Tibial nerve (tissue), 4 donors: ENCODE measurements around the gene FBXL7. TPM values are rescaled to one million over a fixed set of nuclear protein-coding genes. Genes with fewer than 3 reads are reported as not detected.
A peak's percentile ranks its signal among the peaks of the same experiment; 100 is the strongest.

Experiments used
- DNase-seq, 2 donors: peaks; one replicate each; pipeline ENCODE4 v3.0.0-alpha.2; 2019; ENCODE audit warnings: low spot score in 2 of 2
- H3K27ac ChIP-seq, 4 donors: fragments of 200-600 bp; sonication (generic) in 3 of 4; one replicate each; pipeline ENCODE4 v1.5.1; 2017 to 2019; ENCODE audit warnings: mild to moderate bottlenecking in 1 of 4
- H3K27me3 ChIP-seq, 2 donors: fragments of 200-600 bp; sonication (generic) in 1 of 2; one replicate each; pipeline versions ENCODE4 v1.5.1 to v1.6.0; 2017 to 2019
- H3K36me3 ChIP-seq, 3 donors: fragments of 200-600 bp; sonication (generic); one replicate each; pipeline ENCODE4 v1.5.1; 2018 to 2019
- H3K4me1 ChIP-seq, 4 donors: fragments of 200-600 bp; sonication (generic) in 3 of 4; one replicate each; pipeline ENCODE4 v1.5.1; 2017 to 2019
- H3K4me3 ChIP-seq, 4 donors: fragments of 200-600 bp; sonication (generic) in 3 of 4; one replicate each; pipeline ENCODE4 v1.5.1; 2017 to 2019; ENCODE audit warnings: mild to moderate bottlenecking in 1 of 4, moderate library complexity in 1 of 4
- H3K9me3 ChIP-seq, 4 donors: fragments of 200-600 bp; sonication (generic) in 3 of 4; one replicate each; pipeline ENCODE4 v1.5.1; 2017 to 2019
- CTCF ChIP-seq, 5 experiments: fragments of 200-600 bp in 3 of 5; fragments of 450-650 bp in 2 of 5; sonication (generic) in 3 of 5; IDR thresholded peaks; one replicate each; pipeline ENCODE4 v1.5.1; 2016 to 2019; ENCODE audit warnings: antibody characterized with exemption in 5 of 5, mild to moderate bottlenecking in 3 of 5, moderate library complexity in 2 of 5
- EP300 ChIP-seq, 2 donors: sonication (generic); formaldehyde crosslinking; IDR thresholded peaks; one replicate each; pipeline ENCODE4 v1.6.1; 2017; ENCODE audit warnings: antibody characterized with exemption in 2 of 2, mild to moderate bottlenecking in 1 of 2
- POLR2A ChIP-seq, 2 donors: fragments of 450-650 bp; IDR thresholded peaks; one replicate each; pipeline ENCODE4 v1.6.1; 2017; ENCODE audit warnings: antibody characterized with exemption in 2 of 2, mild to moderate bottlenecking in 2 of 2, moderate library complexity in 2 of 2
- WGBS, 2 donors: methylation state at CpG; one replicate each; pipeline ENCODE4 v1.1.5; 2018; 5-methylcytosine and 5-hydroxymethylcytosine counted together
- total RNA-seq, 4 donors: library from RNA; depleted of rRNA; stranded (reverse); fragments of >200 nt; gene quantifications; one replicate each; pipeline ENCODE4 v1.1.0, GENCODE V29; 2016

FBXL7 gene
- total RNA-seq, 4 donors from 2014 or later: 33.6 to 54.5 (median 40.9) TPM

DNA sequence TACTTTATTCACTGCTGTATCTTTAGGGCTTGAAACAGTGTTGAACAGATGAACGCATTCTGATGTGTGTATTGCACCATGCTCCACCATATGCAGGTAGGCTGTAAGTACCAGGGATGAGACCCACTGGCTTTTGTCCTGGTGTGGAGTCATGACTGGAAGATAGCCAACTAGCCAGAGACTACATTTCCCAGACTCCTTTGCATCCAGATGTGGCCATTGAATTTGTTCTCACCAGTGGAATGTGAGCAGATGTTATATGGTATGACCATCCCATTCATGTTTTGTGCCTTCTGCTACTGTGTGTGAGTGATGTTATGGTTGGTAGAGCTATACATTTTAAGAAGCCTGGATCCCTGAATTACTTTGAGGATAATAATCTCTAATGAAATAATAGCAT, 7.4 kb upstream of the FBXL7 start:
- Histone ChIP-seq H3K4me3 (no peak overlapping the region), H3K27ac (no peak overlapping the region), H3K36me3 (no peaks in the 10 kb centered on the region), H3K27me3 (no peaks in the 10 kb centered on the region), H3K4me1 (no peaks in the 10 kb centered on the region), H3K9me3 (no peaks in the 10 kb centered on the region)
- DNase-seq: no peak
- no peak for TF ChIP-seq CTCF (IDR thresholded peaks at IDR 0.05)
- 95 to 100% methylated on average over 1 of the region's 1 CpG for WGBS, 2 donors

GRCh38 chr5:15493501-15493900, 6.5 kb upstream of the FBXL7 start:
- Histone ChIP-seq H3K4me3 (no peak overlapping the region), H3K36me3 (no peaks in the 10 kb centered on the region), H3K27me3 (no peaks in the 10 kb centered on the region), H3K9me3 (no peaks in the 10 kb centered on the region), H3K27ac (no peak overlapping the region), H3K4me1 (no peaks in the 10 kb centered on the region)
- DNase-seq: no peak
- WGBS, 2 donors: 94 to 96% methylated on average over 5 of the region's 5 CpGs
- no peak for TF ChIP-seq EP300 (IDR thresholded peaks at IDR 0.05)
- no peak for TF ChIP-seq CTCF (IDR thresholded peaks at IDR 0.05)
- TF ChIP-seq POLR2A (IDR thresholded peaks at IDR 0.05): no peak

GRCh38 chr5:15495026-15495425, 5.0 kb upstream of the FBXL7 start:
- no peaks in the 10 kb centered on the region for H3K27me3 ChIP-seq
- H3K4me1 ChIP-seq: peaks cover 0 to 6% (median 0%) of the 10 kb centered on the region in 4 donors
- WGBS, 2 donors: 67% methylated on average over 6 of the region's 6 CpGs
- no peak for TF ChIP-seq EP300 (IDR thresholded peaks at IDR 0.05)
- no peak for TF ChIP-seq POLR2A (IDR thresholded peaks at IDR 0.05)
- no peak for TF ChIP-seq CTCF (IDR thresholded peaks at IDR 0.05)
- no peaks in the 10 kb centered on the region for H3K9me3 ChIP-seq
- H3K4me3 ChIP-seq: no peak overlapping the region
- no peak overlapping the region for H3K27ac ChIP-seq
- no peaks in the 10 kb centered on the region for H3K36me3 ChIP-seq
- DNase-seq: no peak

- no peak for DNase-seq
- Histone ChIP-seq H3K4me3 (no peak overlapping the region), H3K9me3 (no peaks in the 10 kb centered on the region), H3K4me1 (peaks cover 0 to 7% (median 0%) of the 10 kb centered on the region in 4 donors), H3K27ac (no peak overlapping the region), H3K27me3 (no peaks in the 10 kb centered on the region), H3K36me3 (no peaks in the 10 kb centered on the region)
- TF ChIP-seq CTCF (IDR thresholded peaks at IDR 0.05) (no peak), EP300 (IDR thresholded peaks at IDR 0.05) (no peak), POLR2A (IDR thresholded peaks at IDR 0.05) (no peak)
- 74 to 85% methylated on average over 3 of the region's 3 CpGs for WGBS, 2 donors
Measured at GRCh38 chr5:15496886-15497285, 3.1 kb upstream of the FBXL7 start.

GRCh38 chr5:15500325-15501001, 483 bp downstream of the FBXL7 start:
- 0 to 2% methylated on average over 3 to 25 of the region's 61 CpGs for WGBS, 2 donors
- DNase-seq: peak; percentile 41 to 49
- Histone ChIP-seq H3K27me3 (no peaks in the 10 kb centered on the region), H3K36me3 (no peaks in the 10 kb centered on the region), H3K4me1 (peaks cover 0 to 29% (median 6%) of the 10 kb centered on the region in 4 donors), H3K4me3 (peak overlapping the region; percentile 54 to 82 (median 74)), H3K9me3 (no peaks in the 10 kb centered on the region), H3K27ac (peak overlapping the region; percentile 63 to 96 (median 86))
- peak in 1 of 2 donors; percentile 4 for TF ChIP-seq POLR2A (IDR thresholded peaks at IDR 0.05)
- peak in 2 of 5 experiments; percentile 2 to 11 for TF ChIP-seq CTCF (IDR thresholded peaks at IDR 0.05)
- TF ChIP-seq EP300 (IDR thresholded peaks at IDR 0.05): peak in 1 of 2 donors; percentile 56
